ENCODE data around the gene EOGT. TPM values are rescaled to one million over a fixed set of nuclear protein-coding genes. Genes with fewer than 3 reads are reported as not detected.

Gene EOGT
- polyA plus RNA-seq, 1 experiment: 29.4 TPM

DNA sequence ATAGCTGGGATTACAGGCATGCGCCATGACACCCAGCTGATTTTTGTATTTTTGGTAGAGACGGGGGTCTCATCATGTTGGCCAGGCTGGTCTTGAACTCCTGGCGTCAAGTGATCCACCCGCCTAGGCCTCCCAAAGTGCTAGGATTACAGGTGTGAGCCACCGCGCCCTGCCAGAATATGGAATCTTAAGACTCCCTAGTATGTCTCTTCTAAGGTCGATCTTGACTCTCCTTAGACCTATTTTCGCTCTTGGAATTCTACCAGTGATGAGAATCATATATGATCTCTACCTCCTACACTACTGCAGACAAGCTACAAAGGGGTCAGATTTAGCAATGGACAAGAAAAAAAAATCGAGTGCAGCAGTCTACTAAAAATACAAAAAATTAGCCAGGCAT lies 19.3 kb upstream of the EOGT start:
- CTCF ChIA-PET: no interaction called here
- H3K4me3 ChIP-seq (ENCODE audit: low read depth, low read length): no peak overlapping the region
- H3K9me3 ChIP-seq (ENCODE audit: control insufficient read depth, insufficient read depth, low read length): no peaks in the 10 kb centered on the region
- POLR2A ChIA-PET: interaction anchor here (0.7 kb wide), 1 partner anchor 56 kb away, joined by 5 read pairs; no protein-coding TSS in a partner anchor
- H3K27me3 ChIP-seq (ENCODE audit: control insufficient read depth, insufficient read depth, low read length): no peaks in the 10 kb centered on the region
- H3K27ac ChIP-seq (ENCODE audit: low read depth, low read length): peak overlapping the region; percentile 34
- TF ChIP-seq CTCF (IDR thresholded peaks at IDR 0.05; ENCODE audit: low read depth, low read length): no peak
- no peak for DNase-seq (ENCODE audit: low read depth, low spot score)

GRCh38 chr3:69032142-69032541 lies 18.7 kb upstream of the EOGT start:
- Histone ChIP-seq H3K9me3 (ENCODE audit: control insufficient read depth, insufficient read depth, low read length) (no peaks in the 10 kb centered on the region), H3K27ac (ENCODE audit: low read depth, low read length) (peak overlapping the region; percentile 40), H3K27me3 (ENCODE audit: control insufficient read depth, insufficient read depth, low read length) (no peaks in the 10 kb centered on the region), H3K4me3 (ENCODE audit: low read depth, low read length) (no peak overlapping the region)
- no peak for DNase-seq (ENCODE audit: low read depth, low spot score)
- ChIA-PET CTCF (interaction anchor here (0.6 to 0.8 kb wide), 4 partner anchors 12 to 916 kb away, joined by 3 to 6 read pairs (median 4); no protein-coding TSS in a partner anchor), POLR2A (interaction anchor here (1.2 kb wide), 1 partner anchor 19 kb away, joined by 4 read pairs; the partner anchor contains the start of gene EOGT)
- TF ChIP-seq CTCF (IDR thresholded peaks at IDR 0.05; ENCODE audit: low read depth, low read length): no peak

DNA sequence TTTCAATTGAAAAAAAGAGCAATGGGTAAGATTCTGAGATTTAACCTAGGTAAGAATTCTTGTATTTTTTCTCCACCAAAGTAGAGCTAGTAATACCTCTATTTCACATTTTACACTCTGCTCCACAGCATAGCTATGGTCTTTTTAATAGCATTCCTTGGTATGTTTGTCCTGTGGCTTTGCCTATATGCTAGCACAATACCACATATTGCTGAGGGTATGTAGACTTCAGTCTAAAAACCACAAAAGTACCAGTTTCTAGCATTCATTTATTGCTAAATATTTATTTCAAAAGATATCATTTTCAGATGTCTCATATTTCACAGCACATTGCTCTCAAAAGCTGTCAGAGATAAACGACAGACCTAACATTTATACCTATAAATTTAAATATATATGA lies 18.2 kb upstream of the EOGT start:
- POLR2A ChIA-PET: interaction anchor here (1.2 kb wide), 1 partner anchor 18 kb away, joined by 4 read pairs; the partner anchor contains the start of gene EOGT
- no peaks in the 10 kb centered on the region for H3K9me3 ChIP-seq (ENCODE audit: control insufficient read depth, insufficient read depth, low read length)
- H3K4me3 ChIP-seq (ENCODE audit: low read depth, low read length): no peak overlapping the region
- TF ChIP-seq CTCF (IDR thresholded peaks at IDR 0.05; ENCODE audit: low read depth, low read length): no peak
- no peak overlapping the region for H3K27ac ChIP-seq (ENCODE audit: low read depth, low read length)
- no peaks in the 10 kb centered on the region for H3K27me3 ChIP-seq (ENCODE audit: control insufficient read depth, insufficient read depth, low read length)
- DNase-seq (ENCODE audit: low read depth, low spot score): no peak
- CTCF ChIA-PET: interaction anchor here (0.6 to 0.8 kb wide), 4 partner anchors 11 to 916 kb away, joined by 3 to 6 read pairs (median 4); no protein-coding TSS in a partner anchor

GRCh38 chr3:69020857-69021256 lies 7.4 kb upstream of the EOGT start:
- ChIA-PET CTCF (interaction anchor here (0.6 to 1.3 kb wide), 6 partner anchors 11 to 30 kb away, joined by 3 to 6 read pairs (median 3); no protein-coding TSS in a partner anchor), POLR2A (no interaction called here)
- no peak for DNase-seq (ENCODE audit: low read depth, low spot score)
- Histone ChIP-seq H3K9me3 (ENCODE audit: control insufficient read depth, insufficient read depth, low read length) (no peaks in the 10 kb centered on the region), H3K27me3 (ENCODE audit: control insufficient read depth, insufficient read depth, low read length) (no peaks in the 10 kb centered on the region), H3K4me3 (ENCODE audit: low read depth, low read length) (no peak overlapping the region), H3K27ac (ENCODE audit: low read depth, low read length) (no peak overlapping the region)
- TF ChIP-seq CTCF (IDR thresholded peaks at IDR 0.05; ENCODE audit: low read depth, low read length): no peak

DNA sequence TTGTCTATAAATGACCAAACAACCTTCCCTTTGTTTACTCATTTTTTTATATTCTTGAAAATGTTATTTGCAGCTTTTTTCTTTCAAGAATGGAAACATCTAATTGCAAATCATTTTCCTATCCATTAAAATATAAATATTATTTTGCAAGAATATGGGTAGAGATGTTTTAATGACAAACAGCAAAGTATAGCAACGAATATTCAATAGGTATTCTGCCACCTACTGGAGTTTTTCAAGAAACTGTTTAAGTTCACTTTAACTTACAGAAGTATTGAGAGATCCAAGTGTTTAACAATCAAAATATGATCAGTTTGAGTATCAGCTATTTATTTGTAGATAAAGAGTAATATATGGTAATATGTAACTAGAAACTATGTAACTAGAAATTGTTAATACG lies 6.9 kb upstream of the EOGT start:
- no peaks in the 10 kb centered on the region for H3K27me3 ChIP-seq (ENCODE audit: control insufficient read depth, insufficient read depth, low read length)
- H3K9me3 ChIP-seq (ENCODE audit: control insufficient read depth, insufficient read depth, low read length): no peaks in the 10 kb centered on the region
- TF ChIP-seq CTCF (IDR thresholded peaks at IDR 0.05; ENCODE audit: low read depth, low read length): peak; percentile 49
- DNase-seq (ENCODE audit: low read depth, low spot score): no peak
- CTCF ChIA-PET: interaction anchor here (0.6 to 1.3 kb wide), 6 partner anchors 11 to 31 kb away, joined by 3 to 6 read pairs (median 3); no protein-coding TSS in a partner anchor
- no peak overlapping the region for H3K4me3 ChIP-seq (ENCODE audit: low read depth, low read length)
- POLR2A ChIA-PET: no interaction called here
- H3K27ac ChIP-seq (ENCODE audit: low read depth, low read length): no peak overlapping the region
